ENCODE data around the gene SLC8A2. TPM values are rescaled to one million over a fixed set of nuclear protein-coding genes. Genes with fewer than 3 reads are reported as not detected.
"Not testable (repeated sequence)": the region's sequence is repeated elsewhere in the genome, so short reads cannot be mapped to it uniquely, and the experiment has no call there.

SLC8A2 gene
- total RNA-seq, 1 donor from 2014 or later = 0.59 TPM

DNA sequence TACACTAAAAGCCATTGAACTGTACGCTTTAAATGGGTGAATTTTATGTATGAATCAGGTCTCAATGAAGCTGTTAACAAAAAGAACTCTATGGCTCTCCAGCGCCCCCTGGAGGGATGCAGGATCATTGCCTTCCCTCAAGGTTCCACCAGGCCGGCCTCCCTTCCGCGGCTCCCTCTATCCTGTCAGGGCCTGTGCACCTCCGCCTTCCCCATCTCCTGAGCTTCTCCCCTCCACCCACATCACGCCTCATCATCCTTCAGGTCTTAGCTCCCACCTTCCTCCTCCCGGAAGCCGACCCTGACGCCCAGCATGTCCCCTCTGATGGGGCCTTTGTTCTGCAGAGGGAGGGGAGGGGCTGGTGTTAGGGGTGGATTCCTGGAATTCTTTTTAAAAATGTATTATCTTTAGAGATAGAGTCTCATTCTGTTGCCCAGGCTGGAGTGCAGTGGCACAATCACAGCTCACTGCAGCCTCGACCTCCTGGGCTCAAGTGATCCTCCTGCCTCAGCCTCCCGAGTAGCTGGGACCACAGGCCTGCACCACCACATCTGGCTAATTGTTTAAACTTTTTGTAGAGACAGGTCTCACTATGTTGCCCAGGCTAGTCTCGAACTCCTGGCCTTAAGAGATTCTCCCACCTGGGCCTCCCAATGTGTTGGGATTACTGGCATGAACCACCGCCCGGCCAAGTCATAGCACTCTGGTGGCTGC lies 80.0 kb downstream of the SLC8A2 start:
- intact Hi-C loops (cut with DNase I) = loop anchor here (5.0 kb wide), 1 partner anchor 94 kb away; no protein-coding TSS in a partner anchor

GRCh38 chr19:47390533-47391488 lies 80.9 kb downstream of the SLC8A2 start:
- intact Hi-C loops (cut with DNase I) = loop anchor here (5.0 kb wide), 1 partner anchor 94 kb away; no protein-coding TSS in a partner anchor
- DNase-seq (ENCODE audit: low spot score) = no peak

More for the DNA sequence above, 80.0 kb downstream of the SLC8A2 start:
- peak; percentile 88 for DNase-seq (ENCODE audit: low spot score)

- peak; percentile 88 for DNase-seq (ENCODE audit: low spot score)
- intact Hi-C loops (cut with DNase I) = no loop called here
Observed at GRCh38 chr19:47389150-47389556, 82.5 kb downstream of the SLC8A2 start.

DNA sequence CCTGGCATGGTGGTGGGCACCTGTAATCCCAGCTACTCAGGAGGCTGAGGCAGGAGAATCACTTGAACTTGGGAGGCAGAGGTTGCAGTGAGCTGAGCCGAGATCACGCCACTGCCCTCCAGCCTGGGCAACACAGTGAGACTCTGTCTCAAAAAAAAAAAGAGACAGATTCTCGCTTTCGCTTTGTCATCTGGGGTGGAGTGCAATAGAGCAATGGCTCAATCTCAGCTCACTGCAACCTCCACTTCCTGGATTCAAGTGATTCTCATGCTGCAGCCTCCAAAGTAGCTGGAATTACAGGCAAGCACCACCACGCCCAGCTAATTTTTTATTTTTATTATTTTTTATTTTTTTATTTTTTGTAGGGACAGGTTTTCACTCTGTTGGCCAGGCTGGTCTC lies 83.0 kb downstream of the SLC8A2 start:
- DNase-seq (ENCODE audit: low spot score); intact Hi-C loops (cut with DNase I): not testable (repeated sequence)

DNA sequence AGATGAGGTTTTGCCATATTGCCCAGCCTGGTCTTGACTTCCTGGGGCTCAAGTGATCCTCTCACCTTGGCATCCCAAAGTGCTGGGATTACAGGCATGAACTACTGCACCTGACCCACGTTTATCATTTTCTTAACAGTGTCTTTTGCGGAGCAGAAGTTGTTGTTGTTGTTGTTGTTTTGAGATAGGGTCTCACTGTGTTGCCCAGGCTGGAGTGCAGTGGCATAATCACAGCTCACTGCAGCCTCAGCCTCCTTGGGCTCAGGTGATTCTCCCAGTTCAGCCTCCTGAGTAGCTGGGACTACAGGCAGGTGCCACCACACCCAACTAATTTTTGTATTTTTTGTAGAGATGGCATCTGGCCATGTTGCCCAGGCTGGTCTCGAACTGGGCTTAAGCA lies 84.1 kb downstream of the SLC8A2 start:
- intact Hi-C loops (cut with DNase I); DNase-seq (ENCODE audit: low spot score): not testable (repeated sequence)

GRCh38 chr19:47386582-47386981 lies 85.1 kb downstream of the SLC8A2 start:
- DNase-seq (ENCODE audit: low spot score) = peak; percentile 83
- intact Hi-C loops (cut with DNase I) = not testable (repeated sequence)

GRCh38 chr19:47384533-47384932 lies 87.2 kb downstream of the SLC8A2 start:
- DNase-seq (ENCODE audit: low spot score); intact Hi-C loops (cut with DNase I): not testable (repeated sequence)

GRCh38 chr19:47383890-47384289 lies 87.8 kb downstream of the SLC8A2 start:
- DNase-seq (ENCODE audit: low spot score); intact Hi-C loops (cut with DNase I): not testable (repeated sequence)

DNA sequence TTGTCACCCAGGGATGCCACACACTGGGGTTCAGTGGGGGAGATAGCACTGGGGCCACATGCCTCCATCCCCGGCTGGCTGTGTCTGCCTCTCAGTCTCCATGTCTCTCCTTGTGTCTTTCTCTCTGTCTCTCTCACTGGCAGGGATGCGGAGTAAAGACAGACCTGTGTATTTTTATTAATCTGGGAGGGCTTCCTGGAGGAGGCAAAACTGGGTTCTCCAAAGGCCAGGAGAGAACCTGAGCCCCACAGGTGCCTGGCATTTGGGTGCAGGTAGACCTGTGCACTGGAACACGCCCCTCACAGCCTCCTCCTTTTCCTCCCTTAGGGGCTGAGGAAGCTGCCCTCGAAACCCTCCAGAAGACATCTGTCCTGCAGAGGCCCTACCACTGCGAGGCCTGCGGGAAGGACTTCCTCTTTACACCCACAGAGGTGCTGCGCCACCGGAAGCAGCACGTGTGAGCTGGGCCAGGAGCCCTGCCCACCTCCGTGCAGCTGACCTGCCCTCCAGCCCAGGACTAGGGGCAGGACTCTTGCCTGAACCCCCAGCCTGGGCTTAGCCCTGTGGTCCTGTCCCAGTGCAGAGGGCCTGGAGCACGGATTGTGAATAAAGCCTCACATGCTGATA lies 89.9 kb downstream of the SLC8A2 start:
- intact Hi-C loops (cut with DNase I) = no loop called here
- DNase-seq (ENCODE audit: low spot score) = peak; percentile 90

- DNase-seq (ENCODE audit: low spot score) = no peak
- intact Hi-C loops (cut with DNase I) = no loop called here
Observed at GRCh38 chr19:47381121-47381520, 90.6 kb downstream of the SLC8A2 start.

DNA sequence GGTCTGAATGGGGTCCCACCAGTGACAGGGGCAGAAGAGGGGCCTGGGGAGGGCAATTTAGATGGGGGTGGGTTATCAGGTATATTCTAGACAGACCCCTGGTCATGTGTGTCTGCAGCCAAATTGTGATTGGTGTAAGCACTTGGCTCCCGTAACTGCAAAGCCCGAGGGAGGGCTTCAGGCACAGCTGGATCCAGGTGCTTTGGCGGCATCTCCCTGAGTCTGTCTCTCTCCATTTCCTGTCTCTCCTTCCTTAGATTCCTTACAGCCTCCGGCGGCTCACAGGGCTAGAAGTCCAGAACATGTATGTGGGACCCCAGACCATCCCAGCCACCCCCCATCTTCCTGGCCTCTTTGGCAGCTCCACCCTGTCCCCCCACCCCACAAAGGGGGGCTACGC lies 91.1 kb downstream of the SLC8A2 start:
- no peak for DNase-seq (ENCODE audit: low spot score)
- intact Hi-C loops (cut with DNase I) = no loop called here

- intact Hi-C loops (cut with DNase I) = no loop called here
- no peak for DNase-seq (ENCODE audit: low spot score)
Observed at GRCh38 chr19:47379381-47379938, 92.2 kb downstream of the SLC8A2 start.

DNA sequence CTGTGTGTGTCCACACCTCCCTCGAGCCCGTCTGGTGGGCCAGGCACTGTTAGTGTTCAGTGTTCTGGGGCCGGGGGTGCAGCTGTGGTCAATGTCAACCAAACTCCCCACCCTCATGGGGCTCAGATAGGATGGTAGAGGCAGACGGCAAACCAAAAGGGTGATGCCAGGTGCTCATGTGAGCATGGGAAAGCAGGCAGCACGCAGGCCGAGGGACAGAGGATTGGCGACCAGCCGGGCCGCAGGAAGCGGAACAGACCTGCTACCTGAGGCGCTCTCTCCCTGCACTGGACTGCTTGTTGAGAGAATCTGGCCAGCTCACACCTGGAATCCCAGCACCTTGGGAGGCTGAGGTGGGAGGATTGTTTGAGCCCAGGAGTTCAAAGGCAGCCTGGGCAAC lies 93.4 kb downstream of the SLC8A2 start:
- intact Hi-C loops (cut with DNase I) = no loop called here
- DNase-seq (ENCODE audit: low spot score) = no peak

Other genes with a start within 250 kb of the SLC8A2 start
- 4.4 TPM for gene BBC3, start 240.7 kb downstream of the SLC8A2 start, total RNA-seq
- gene CCDC9, start 215.4 kb downstream of the SLC8A2 start, total RNA-seq = 23.1 TPM
- gene INAFM1, start 197.0 kb downstream of the SLC8A2 start, total RNA-seq = 18.0 TPM
- 12.9 TPM for gene C5AR1, start 162.0 kb downstream of the SLC8A2 start, total RNA-seq
- gene C5AR2, start 139.7 kb downstream of the SLC8A2 start, total RNA-seq = 0.81 TPM
- gene DHX34, start 122.6 kb downstream of the SLC8A2 start, total RNA-seq = 8.5 TPM
- 3.7 TPM for gene MEIS3, start 52.4 kb downstream of the SLC8A2 start, total RNA-seq
- gene KPTN, start 12.3 kb upstream of the SLC8A2 start, total RNA-seq = 5.2 TPM
- 112 TPM for gene NAPA, start 43.2 kb upstream of the SLC8A2 start, total RNA-seq
- 1.2 TPM for gene ZNF541, start 101.3 kb upstream of the SLC8A2 start, total RNA-seq
- 9.3 TPM for gene BICRA, start 137.2 kb upstream of the SLC8A2 start, total RNA-seq
- gene EHD2, start 241.5 kb upstream of the SLC8A2 start, total RNA-seq = 42.6 TPM

All from cardiac septum (tissue), 1 donor.